Esophagus squamous epithelium (tissue), 5 donors: ENCODE measurements around the gene COX5B. TPM values are rescaled to one million over a fixed set of nuclear protein-coding genes. Genes with fewer than 3 reads are reported as not detected.

ENCODE experiments used
- DNase-seq: peaks from one replicate; lab custom pipeline; 2025; lab: John Stamatoyannopoulos, UW
- H3K27ac ChIP-seq, 4 donors: fragments of 200-600 bp; sonication (generic); one replicate each; pipeline ENCODE4 v1.5.1; 2016 to 2019; ENCODE audit warnings: mild to moderate bottlenecking in 1 of 4
- H3K27me3 ChIP-seq, 4 donors: fragments of 200-600 bp; sonication (generic); 1 replicate in 3 of 4; 2 replicates in 1 of 4; pipeline versions ENCODE4 v1.5.1 to v1.6.0; 2017 to 2021; ENCODE audit warnings: antibody characterized with exemption in 1 of 4
- H3K36me3 ChIP-seq, 3 donors: fragments of 200-600 bp; sonication (generic); one replicate each; pipeline ENCODE4 v1.5.1; 2016 to 2019
- H3K4me1 ChIP-seq, 3 donors: fragments of 200-600 bp; sonication (generic); one replicate each; pipeline ENCODE4 v1.5.1; 2017 to 2019
- H3K4me3 ChIP-seq, 4 donors: fragments of 200-600 bp; sonication (generic); 1 replicate in 3 of 4; 2 replicates in 1 of 4; pipeline ENCODE4 v1.5.1; 2016 to 2019; ENCODE audit warnings: mild to moderate bottlenecking in 2 of 4, moderate library complexity in 1 of 4
- H3K9me3 ChIP-seq, 3 donors: fragments of 200-600 bp; sonication (generic); one replicate each; pipeline ENCODE4 v1.5.1; 2016 to 2019
- CTCF ChIP-seq, 6 experiments: fragments of 450-650 bp in 4 of 6; fragments of 200-600 bp in 2 of 6; sonication (generic) in 2 of 6; IDR thresholded peaks; one replicate each; pipeline ENCODE4 v1.5.1; 2016 to 2019; ENCODE audit warnings: antibody characterized with exemption in 6 of 6, mild to moderate bottlenecking in 4 of 6, moderate library complexity in 4 of 6
- POLR2A ChIP-seq, 4 donors: fragments of 450-650 bp; IDR thresholded peaks; one replicate each; pipeline ENCODE4 v1.6.1; 2017; ENCODE audit warnings: antibody characterized with exemption in 4 of 4, mild to moderate bottlenecking in 4 of 4, moderate library complexity in 3 of 4
- whole genome bisulfite sequencing, 2 donors: methylation state at CpG; one replicate each; pipeline ENCODE4 v1.1.5; 2018; 5-methylcytosine and 5-hydroxymethylcytosine counted together
- intact Hi-C: fragments of 100-400 bp; cut with DNase I; formaldehyde crosslinking; loops from one replicate; pipeline ENCODE4 v1.15.0; 2022
- total RNA-seq, 4 donors: library from RNA; depleted of rRNA; stranded (reverse); fragments of >200 nt; gene quantifications; one replicate each; pipeline ENCODE4 v1.1.0, GENCODE V29; 2016
- donor health status: DM: yes; HTN: yes; CAD: no.

The COX5B gene
- total RNA-seq, 4 donors from 2014 or later, result 350 to 487 (median 415) TPM

GRCh38 chr2:97645112-97645694 is 659 bp upstream of the COX5B start:
- TF ChIP-seq CTCF (IDR thresholded peaks at IDR 0.05) (no peak), POLR2A (IDR thresholded peaks at IDR 0.05) (no peak)
- Histone ChIP-seq H3K27ac (peak overlapping the region; percentile 90 to 98 (median 96)), H3K27me3 (peaks cover 0 to under 1% (median 0%) of the 10 kb centered on the region in 4 donors), H3K4me3 (peak overlapping the region; percentile 71 to 100 (median 78)), H3K9me3 (no peaks in the 10 kb centered on the region), H3K36me3 (peaks cover 12 to 31% (median 23%) of the 10 kb centered on the region in 3 donors), H3K4me1 (peaks cover 4 to 25% (median 14%) of the 10 kb centered on the region in 3 donors)
- no peak for DNase-seq
- WGBS, 2 donors, result 16 to 19% methylated on average over 6 to 11 of the region's 19 CpGs
- intact Hi-C loops, result no loop called here

GRCh38 chr2:97646977-97647376 is 1.1 kb downstream of the COX5B start:
- Histone ChIP-seq H3K36me3 (peaks cover 12 to 40% (median 23%) of the 10 kb centered on the region in 3 donors), H3K4me3 (peak overlapping the region; percentile 71 to 100 (median 78)), H3K27ac (peak overlapping the region in 3 of 4 donors; percentile 90 to 96 (median 95)), H3K27me3 (no peaks in the 10 kb centered on the region), H3K4me1 (peaks cover 4 to 25% (median 14%) of the 10 kb centered on the region in 3 donors), H3K9me3 (no peaks in the 10 kb centered on the region)
- intact Hi-C loops, result no loop called here
- DNase-seq, result no peak
- 75 to 94% methylated on average over 4 of the region's 4 CpGs for WGBS, 2 donors
- TF ChIP-seq POLR2A (IDR thresholded peaks at IDR 0.05) (no peak), CTCF (IDR thresholded peaks at IDR 0.05) (no peak)

- no peak for DNase-seq
- intact Hi-C loops, result no loop called here
- H3K4me3 ChIP-seq, result no peak overlapping the region
- 65 to 79% methylated on average over 4 of the region's 4 CpGs for WGBS, 2 donors
- no peaks in the 10 kb centered on the region for H3K27me3 ChIP-seq
- TF ChIP-seq POLR2A (IDR thresholded peaks at IDR 0.05), result no peak
- TF ChIP-seq CTCF (IDR thresholded peaks at IDR 0.05), result no peak
- peaks cover 12 to 68% (median 24%) of the 10 kb centered on the region in 3 donors for H3K36me3 ChIP-seq
- H3K9me3 ChIP-seq, result peaks cover 0 to 10% (median 0%) of the 10 kb centered on the region in 3 donors
- peaks cover 4 to 16% (median 9%) of the 10 kb centered on the region in 3 donors for H3K4me1 ChIP-seq
- H3K27ac ChIP-seq, result no peak overlapping the region
Measured at GRCh38 chr2:97651114-97651513, 5.3 kb downstream of the COX5B start.

- H3K9me3 ChIP-seq, result peaks cover 0 to 10% (median 0%) of the 10 kb centered on the region in 3 donors
- 63 to 78% methylated on average over 2 of the region's 2 CpGs for WGBS, 2 donors
- peaks cover 12 to 78% (median 31%) of the 10 kb centered on the region in 3 donors for H3K36me3 ChIP-seq
- no peak for DNase-seq
- TF ChIP-seq CTCF (IDR thresholded peaks at IDR 0.05), result no peak
- TF ChIP-seq POLR2A (IDR thresholded peaks at IDR 0.05), result no peak
- intact Hi-C loops, result no loop called here
- H3K4me3 ChIP-seq, result no peak overlapping the region
- no peaks in the 10 kb centered on the region for H3K4me1 ChIP-seq
- no peak overlapping the region for H3K27ac ChIP-seq
- H3K27me3 ChIP-seq, result no peaks in the 10 kb centered on the region
Measured at GRCh38 chr2:97653473-97653872, 7.6 kb downstream of the COX5B start.

GRCh38 chr2:97653874-97654273 is 8.0 kb downstream of the COX5B start:
- H3K4me1 ChIP-seq, result no peaks in the 10 kb centered on the region
- H3K36me3 ChIP-seq, result peaks cover 12 to 78% (median 34%) of the 10 kb centered on the region in 3 donors
- WGBS, 2 donors, result 82 to 100% methylated on average over 1 of the region's 1 CpG
- H3K9me3 ChIP-seq, result peaks cover 0 to 10% (median 0%) of the 10 kb centered on the region in 3 donors
- no peak overlapping the region for H3K4me3 ChIP-seq
- DNase-seq, result no peak
- no peak overlapping the region for H3K27ac ChIP-seq
- H3K27me3 ChIP-seq, result no peaks in the 10 kb centered on the region
- intact Hi-C loops, result no loop called here
- no peak for TF ChIP-seq CTCF (IDR thresholded peaks at IDR 0.05)
- no peak for TF ChIP-seq POLR2A (IDR thresholded peaks at IDR 0.05)
